GM12878 (cell line): Measurements from ENCODE around the gene PCNX1. TPM values are rescaled to one million over a fixed set of nuclear protein-coding genes. Genes with fewer than 3 reads are reported as not detected.

Experiments
- ATAC-seq: fragments of 200-7000 bp; cut with Tn5 transposase; 3 replicates; pipeline ENCODE4 v1.9.1; 2020; ENCODE audit warnings: mild to moderate bottlenecking, moderate library complexity
- BruUV-seq: library from RNA; stranded (reverse); fragments of 400-500 nt; replicated peaks from 2 replicates; lab custom pipeline; 2021; lab: Mats Ljungman, UMichigan
- CTCF ChIA-PET: fragments of 300-600 bp; sonication (Branson Sonifier 250); formaldehyde crosslinking; extraction: SDS; loops from one replicate; lab custom pipeline; 2021; ENCODE audit warnings: inconsistent platforms; lab: Yijun Ruan, JAX
- POLR2A ChIA-PET: fragments of 350-600 bp; formaldehyde crosslinking; extraction: SDS; loops from one replicate; lab custom pipeline; 2021; ENCODE audit warnings: inconsistent platforms; lab: Charles Lee
- RAD21 ChIA-PET: fragments of 300-600 bp; sonication (Branson Sonifier 250); formaldehyde crosslinking; loops from one replicate; lab custom pipeline; 2023; ENCODE audit warnings: antibody characterized with exemption; ENCODE audit not compliant: unreplicated experiment; lab: Charles Lee
- SMC1A ChIA-PET: fragments of 300-600 bp; sonication (Branson Sonifier 250); formaldehyde crosslinking; loops from one replicate; lab custom pipeline; 2023; ENCODE audit not compliant: unreplicated experiment, uncharacterized antibody; lab: Charles Lee
- DNase-seq: peaks from one replicate; pipeline ENCODE4 v3.0.0-alpha.2; 2011; ENCODE audit warnings: low read depth, low spot score
- FAIRE-seq: peaks from 3 replicates; lab custom pipeline; 2011; peaks lifted over from hg19 to GRCh38; lab: Jason Lieb, UNC
- H2AFZ ChIP-seq: 2 replicates; pipeline ENCODE4 v1.6.0; 2011; ENCODE audit warnings: low read depth, low read length, control low read depth; ENCODE audit not compliant: control insufficient read depth
- H3K27ac ChIP-seq: 2 replicates; pipeline ENCODE4 v1.5.1; 2011; ENCODE audit warnings: control low read depth; ENCODE audit not compliant: control insufficient read depth, insufficient read depth
- H3K27me3 ChIP-seq, 2 experiments: replicated peaks in 1 of 2; 2 replicates each; pipeline versions ENCODE4 v1.6.0 to v1.6.1; 2011; ENCODE audit warnings: low read length in 1 of 2; ENCODE audit not compliant: control insufficient read depth in 2 of 2, insufficient read depth in 2 of 2
- H3K36me3 ChIP-seq, 2 experiments: 2 replicates each; pipeline ENCODE4 v1.5.1; 2011; ENCODE audit warnings: low read length in 1 of 2; ENCODE audit not compliant: control insufficient read depth in 2 of 2, insufficient read depth in 2 of 2
- H3K4me1 ChIP-seq: 2 replicates; pipeline ENCODE4 v1.6.1; 2011; ENCODE audit warnings: mild to moderate bottlenecking, low read length, moderate library complexity, mixed read lengths; ENCODE audit not compliant: control insufficient read depth, insufficient read depth
- H3K4me2 ChIP-seq: 2 replicates; pipeline ENCODE4 v1.6.0; 2011; ENCODE audit warnings: control low read depth; ENCODE audit not compliant: control insufficient read depth, insufficient read depth
- H3K4me3 ChIP-seq: fragments of 200-600 bp; sonication (generic); 2 replicates; pipeline ENCODE4 v1.5.1; 2016
- H3K79me2 ChIP-seq: 2 replicates; pipeline ENCODE4 v1.6.0; 2011; ENCODE audit warnings: low read length; ENCODE audit not compliant: control insufficient read depth, insufficient read depth
- H3K9ac ChIP-seq: 2 replicates; pipeline ENCODE4 v1.8.0; 2011; ENCODE audit warnings: low read length, control low read depth, mixed read lengths; ENCODE audit not compliant: control insufficient read depth, insufficient read depth
- H3K9me3 ChIP-seq: replicated peaks from 3 replicates; pipeline ENCODE4 v1.5.1; 2011; ENCODE audit warnings: mild to moderate bottlenecking, low read length; ENCODE audit not compliant: control insufficient read depth, insufficient read depth
- H4K20me1 ChIP-seq: 2 replicates; pipeline ENCODE4 v1.6.0; 2011; ENCODE audit not compliant: control insufficient read depth, insufficient read depth
- DPF2 ChIP-seq: fragments of 450-650 bp; IDR thresholded peaks from 2 replicates; pipeline ENCODE4 v1.6.1; 2017; ENCODE audit warnings: mild to moderate bottlenecking
- LARP7 ChIP-seq: fragments of 450-650 bp; IDR thresholded peaks from 2 replicates; pipeline ENCODE4 v1.6.1; 2017; ENCODE audit warnings: mild to moderate bottlenecking
- MEF2B ChIP-seq: fragments of 450-650 bp; IDR thresholded peaks from 2 replicates; pipeline ENCODE4 v1.6.1; 2018; ENCODE audit warnings: mild to moderate bottlenecking, moderate library complexity; ENCODE audit not compliant: partially characterized antibody, poor library complexity, severe bottlenecking
- POU2F2 ChIP-seq: IDR thresholded peaks from 3 replicates; pipeline ENCODE4 v1.6.1; 2011; ENCODE audit warnings: low read depth, mild to moderate bottlenecking, low read length, borderline replicate concordance
- SREBF1 ChIP-seq: IDR thresholded peaks from 2 replicates; pipeline ENCODE4 v1.6.1; 2012; ENCODE audit warnings: mild to moderate bottlenecking, low read length
- STAT1 ChIP-seq: fragments of 450-650 bp; conservative IDR thresholded peaks from 2 replicates; pipeline ENCODE4 v1.6.1; 2014; ENCODE audit warnings: antibody characterized with exemption, mild to moderate bottlenecking
- WGBS: methylation state at CpG from one replicate; pipeline ENCODE4 v1.1.6; 2016; ENCODE audit warnings: low lambda C conversion rate; ENCODE audit not compliant: insufficient replicate concordance, insufficient coverage; ENCODE audit errors: missing lambda C conversion rate; 5-methylcytosine and 5-hydroxymethylcytosine counted together
- in situ Hi-C: fragments of 300-500 bp; cut with MboI; formaldehyde crosslinking; loops from 9 replicates; pipeline ENCODE4 v1.14.3; 2018; ENCODE audit warnings: mixed read lengths
- intact Hi-C: fragments of 100-400 bp; cut with micrococcal nuclease; formaldehyde crosslinking; loops from one replicate; pipeline ENCODE4 v1.14.2; 2022; ENCODE audit not compliant: unreplicated experiment
- polyA plus RNA-seq, 11 experiments: library from polyadenylated mRNA; depleted of rRNA in 4 of 11; unstranded in 6 of 11; stranded (reverse) in 5 of 11; fragments of >200 nt; fragmentation: Nextera tagmentation in 4 of 11; fragmentation: Illumina TruSeq in 1 of 11; extraction: Ambion mirVana in 4 of 11; extraction: Trizol in 1 of 11; gene quantifications; 1 replicate in 1 of 11; 2 replicates in 10 of 11; pipeline versions ENCODE4 v1.2.1 to v1.2.3, GENCODE V29; 2011 to 2016; ENCODE audit warnings: inconsistent platforms in 2 of 11, missing spikeins in 2 of 11, low read depth in 1 of 11
- total RNA-seq, 4 experiments: library from RNA; depleted of rRNA in 3 of 4; stranded (reverse); fragments of >200 nt in 3 of 4; fragmentation: Illumina TruSeq in 1 of 4; extraction: Trizol in 1 of 4; gene quantifications; 2 replicates each; pipeline versions ENCODE4 v1.2.1 to v1.2.3, GENCODE V29; 2013 to 2021
- TF ChIP-seq, protein P1 (sequence below): IDR thresholded peaks from 2 replicates; pipeline ENCODE4 v1.6.1; 2011; ENCODE audit warnings: low read depth, mild to moderate bottlenecking, low read length, moderate library complexity, borderline replicate concordance; ENCODE audit errors: extremely low read depth
- TF ChIP-seq, protein P2 (sequence below): IDR thresholded peaks from 2 replicates; pipeline ENCODE4 v1.6.1; 2011; ENCODE audit warnings: mild to moderate bottlenecking, low read depth, low read length, moderate library complexity; ENCODE audit not compliant: insufficient replicate concordance

The PCNX1 gene
- total and polyA plus RNA-seq, 10 of the 15 experiments (the other 5 are each of a cell fraction or from before 2014, with no cell fraction given): 4.6 to 53.9 (median 20.5) TPM

DNA sequence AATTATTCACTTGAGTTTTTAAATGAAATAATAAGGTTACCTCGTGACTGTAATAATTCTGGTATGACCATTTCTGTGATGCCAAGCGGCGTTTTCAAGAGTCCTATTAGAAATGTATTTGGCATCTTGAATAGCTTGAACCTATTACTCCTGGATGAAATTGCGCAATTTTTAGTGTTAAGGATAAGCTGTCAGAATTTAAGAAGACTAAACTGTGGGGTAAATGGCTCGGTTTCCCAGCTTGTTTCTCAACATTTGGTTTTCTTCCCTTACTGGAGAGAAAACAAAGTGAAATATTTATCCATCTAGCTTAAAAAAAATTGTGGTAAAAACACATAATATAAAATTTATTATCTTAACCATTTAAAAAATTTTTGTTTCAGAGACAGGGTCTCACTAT, 26.8 kb downstream of the PCNX1 start:
- DNase-seq (no peak), FAIRE-seq (no peak), ATAC-seq (no peak)
- ChIA-PET SMC1A (interaction anchor here (0.9 to 3.1 kb wide), 13 partner anchors 10 to 117 kb away, joined by 3 to 14 read pairs (median 6); partner anchors contain the start of gene PCNX1), POLR2A (interaction anchor here (1.5 to 2.0 kb wide), 2 partner anchors 20 to 30 kb away, joined by 3 to 6 read pairs; no protein-coding TSS in a partner anchor), RAD21 (interaction anchor here (0.7 to 2.5 kb wide), 8 partner anchors 14 to 116 kb away, joined by 3 to 9 read pairs (median 4); partner anchors contain the start of gene PCNX1), CTCF (interaction anchor here (1.0 to 6.9 kb wide), 9 partner anchors 9 to 116 kb away, joined by 3 to 46 read pairs (median 5); partner anchors contain the start of gene PCNX1)
- no peaks in the 10 kb centered on the region; a peak in 1 of 4 replicates for H3K36me3 ChIP-seq
- peak overlapping the region; percentile 56 for H3K27ac ChIP-seq
- no peak overlapping the region; the same call in 1 of the 2 replicates for H3K4me3 ChIP-seq
- intact Hi-C loops (no loop called here), in situ Hi-C loops (no loop called here)
- H3K4me2 ChIP-seq: peak overlapping the region; percentile 49
- H3K4me1 ChIP-seq: peaks cover 14% of the 10 kb centered on the region; the same call in 1 of the 2 replicates
- no TSS peak for BruUV-seq
- H3K9me3 ChIP-seq: no peaks in the 10 kb centered on the region; the same call in 2 of the 3 replicates
- H3K9ac ChIP-seq: no peak overlapping the region; the same call in 1 of the 2 replicates
- H3K79me2 ChIP-seq: peaks cover 51% of the 10 kb centered on the region
- H3K27me3 ChIP-seq: no peaks in the 10 kb centered on the region
- TF ChIP-seq MEF2B: no peak
- over 99% methylated on average over 5 of the region's 5 CpGs for WGBS
- no peak overlapping the region for H2AFZ ChIP-seq
- no peaks in the 10 kb centered on the region for H4K20me1 ChIP-seq

DNA sequence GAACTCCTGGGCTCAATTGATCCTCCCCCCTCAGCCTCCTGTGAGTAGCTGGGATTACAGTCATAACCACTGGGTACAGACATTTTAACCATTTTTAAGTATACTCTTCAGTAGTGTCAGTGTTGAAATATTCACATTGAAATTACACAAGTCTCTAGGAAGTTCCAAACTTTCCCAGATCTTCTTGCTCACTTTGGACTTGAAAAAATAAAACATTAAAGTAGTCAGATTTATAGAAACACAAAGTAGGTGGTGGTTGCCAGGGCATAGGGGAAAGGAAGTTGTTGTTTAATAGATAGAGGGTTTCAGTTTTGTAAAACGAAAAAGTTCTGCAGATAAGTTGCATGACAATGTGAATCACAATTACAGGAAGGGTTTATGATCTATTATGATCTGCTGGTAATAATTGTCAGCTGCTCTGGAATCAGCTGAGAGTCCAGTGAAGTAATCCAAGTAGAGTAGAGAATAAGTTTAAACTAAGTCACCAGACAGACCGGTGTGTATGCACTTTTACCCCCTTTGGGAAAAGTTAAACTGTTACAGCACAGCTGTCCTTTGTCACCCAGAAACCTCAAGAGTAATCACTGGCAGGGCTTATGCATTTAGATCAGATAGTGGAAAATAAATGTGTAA, 27.4 kb downstream of the PCNX1 start:
- Histone ChIP-seq H3K27me3 (no peaks in the 10 kb centered on the region), H3K9ac (peak overlapping the region; percentile 13; the same call in 1 of the 2 replicates), H3K4me1 (peaks cover 14% of the 10 kb centered on the region; the same call in 1 of the 2 replicates), H3K79me2 (peaks cover 47% of the 10 kb centered on the region), H4K20me1 (no peaks in the 10 kb centered on the region), H3K9me3 (no peaks in the 10 kb centered on the region; the same call in 2 of the 3 replicates), H3K27ac (peak overlapping the region; percentile 56), H3K4me2 (peak overlapping the region; percentile 49), H3K4me3 (peak overlapping the region; percentile 38; the same call in 1 of the 2 replicates), H3K36me3 (no peaks in the 10 kb centered on the region; a peak in 1 of 4 replicates), H2AFZ (no peak overlapping the region)
- ATAC-seq (peak; percentile 90), FAIRE-seq (no peak), DNase-seq (peak; percentile 34)
- POLR2A ChIA-PET: interaction anchor here (1.3 to 2.0 kb wide), 3 partner anchors 19 to 53 kb away, joined by 3 to 7 read pairs (median 6); no protein-coding TSS in a partner anchor
- in situ Hi-C loops: no loop called here
- RAD21 ChIA-PET: interaction anchor here (0.7 to 2.5 kb wide), 8 partner anchors 14 to 116 kb away, joined by 3 to 9 read pairs (median 4); partner anchors contain the start of gene PCNX1
- SMC1A ChIA-PET: interaction anchor here (0.9 to 3.1 kb wide), 12 partner anchors 16 to 117 kb away, joined by 3 to 14 read pairs (median 6); partner anchors contain the start of gene PCNX1
- CTCF ChIA-PET: interaction anchor here (1.0 to 6.9 kb wide), 9 partner anchors 9 to 117 kb away, joined by 3 to 46 read pairs (median 8); partner anchors contain the start of gene PCNX1
- WGBS: 0% methylated on average over 2 of the region's 2 CpGs
- intact Hi-C loops: no loop called here
- BruUV-seq: no TSS peak
- TF ChIP-seq SREBF1 (no peak), POU2F2 (no peak), LARP7 (no peak), DPF2 (0 out of 2 replicates have a peak, but pooled peaks have one; percentile 21), STAT1 (no peak)
- TF ChIP-seq, protein P1, sequence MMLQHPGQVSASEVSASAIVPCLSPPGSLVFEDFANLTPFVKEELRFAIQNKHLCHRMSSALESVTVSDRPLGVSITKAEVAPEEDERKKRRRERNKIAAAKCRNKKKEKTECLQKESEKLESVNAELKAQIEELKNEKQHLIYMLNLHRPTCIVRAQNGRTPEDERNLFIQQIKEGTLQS: no peak
- TF ChIP-seq, protein P2, sequence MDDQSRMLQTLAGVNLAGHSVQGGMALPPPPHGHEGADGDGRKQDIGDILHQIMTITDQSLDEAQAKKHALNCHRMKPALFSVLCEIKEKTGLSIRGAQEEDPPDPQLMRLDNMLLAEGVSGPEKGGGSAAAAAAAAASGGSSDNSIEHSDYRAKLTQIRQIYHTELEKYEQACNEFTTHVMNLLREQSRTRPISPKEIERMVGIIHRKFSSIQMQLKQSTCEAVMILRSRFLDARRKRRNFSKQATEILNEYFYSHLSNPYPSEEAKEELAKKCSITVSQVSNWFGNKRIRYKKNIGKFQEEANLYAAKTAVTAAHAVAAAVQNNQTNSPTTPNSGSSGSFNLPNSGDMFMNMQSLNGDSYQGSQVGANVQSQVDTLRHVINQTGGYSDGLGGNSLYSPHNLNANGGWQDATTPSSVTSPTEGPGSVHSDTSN: peak; percentile 42
